Nephron progenitor cell (in vitro differentiated cells): Measurements from ENCODE around the gene GRAMD1A.

ENCODE experiments used
- DNase-seq: peaks from one replicate; pipeline ENCODE4 v3.0.0; 2021
- H3K27ac Mint-ChIP-seq: 2 replicates; pipeline ENCODE4 v1.8.0; 2021; ENCODE audit warnings: mild to moderate bottlenecking, moderate library complexity, mixed read lengths
- H3K27me3 Mint-ChIP-seq: 2 replicates; pipeline ENCODE4 v1.8.0; 2021; ENCODE audit warnings: mild to moderate bottlenecking, low read depth, mixed read lengths; ENCODE audit not compliant: poor library complexity
- H3K36me3 Mint-ChIP-seq: 2 replicates; pipeline ENCODE4 v1.8.0; 2021; ENCODE audit warnings: low read depth, mixed read lengths
- H3K4me1 Mint-ChIP-seq: 2 replicates; pipeline ENCODE4 v1.8.0; 2021; ENCODE audit warnings: mixed read lengths
- H3K4me3 Mint-ChIP-seq: 2 replicates; pipeline ENCODE4 v1.8.0; 2021; ENCODE audit warnings: mild to moderate bottlenecking, moderate library complexity, mixed read lengths
- H3K9me3 Mint-ChIP-seq: 2 replicates; pipeline ENCODE4 v1.8.0; 2021; ENCODE audit warnings: mild to moderate bottlenecking, moderate library complexity, mixed read lengths
- CTCF ChIP-seq: fragments of 200-600 bp; sonication (generic); IDR thresholded peaks from 2 replicates; pipeline ENCODE4 v1.5.0; 2021; ENCODE audit warnings: antibody characterized with exemption

The GRAMD1A gene

GRCh38 chr19:35063940-35064818 lies 64.1 kb downstream of the GRAMD1A start:
- no peak for DNase-seq
- Mint-ChIP-seq H3K4me1 (peaks cover 22% of the 10 kb centered on the region), H3K9me3 (no peaks in the 10 kb centered on the region), H3K4me3 (no peak overlapping the region), H3K36me3 (no peaks in the 10 kb centered on the region), H3K27me3 (peaks cover 24% of the 10 kb centered on the region), H3K27ac (no peak overlapping the region)
- TF ChIP-seq CTCF: no peak

- Mint-ChIP-seq H3K27ac (no peak overlapping the region), H3K9me3 (peaks cover 2% of the 10 kb centered on the region), H3K4me3 (no peak overlapping the region), H3K36me3 (no peaks in the 10 kb centered on the region), H3K27me3 (peaks cover 24% of the 10 kb centered on the region), H3K4me1 (peaks cover 25% of the 10 kb centered on the region)
- DNase-seq: no peak
- TF ChIP-seq CTCF: no peak
These were observed 65.5 kb downstream of the GRAMD1A start for GRCh38 chr19:35065574-35065973.

GRCh38 chr19:35066121-35066520 lies 66.0 kb downstream of the GRAMD1A start:
- TF ChIP-seq CTCF: no peak
- H3K9me3 Mint-ChIP-seq: peaks cover 3% of the 10 kb centered on the region

GRCh38 chr19:35066691-35067563 lies 66.8 kb downstream of the GRAMD1A start:
- no peaks in the 10 kb centered on the region for H3K36me3 Mint-ChIP-seq
- peak; percentile 91 for DNase-seq
- peaks cover 24% of the 10 kb centered on the region for H3K27me3 Mint-ChIP-seq
- no peak overlapping the region for H3K27ac Mint-ChIP-seq
- peak; percentile 81 for TF ChIP-seq CTCF
- no peak overlapping the region for H3K4me3 Mint-ChIP-seq
- H3K4me1 Mint-ChIP-seq: peaks cover 25% of the 10 kb centered on the region
- H3K9me3 Mint-ChIP-seq: peaks cover 3% of the 10 kb centered on the region

More at GRCh38 chr19:35066121-35066520, 66.0 kb downstream of the GRAMD1A start:
- H3K4me3 Mint-ChIP-seq: no peak overlapping the region
- no peaks in the 10 kb centered on the region for H3K36me3 Mint-ChIP-seq
- H3K27ac Mint-ChIP-seq: no peak overlapping the region
- peaks cover 24% of the 10 kb centered on the region for H3K27me3 Mint-ChIP-seq
- no peak for DNase-seq
- H3K4me1 Mint-ChIP-seq: peaks cover 25% of the 10 kb centered on the region

GRCh38 chr19:35068941-35069634 lies 69.0 kb downstream of the GRAMD1A start:
- peaks cover 25% of the 10 kb centered on the region for H3K4me1 Mint-ChIP-seq
- peak overlapping the region; percentile 92 for H3K27ac Mint-ChIP-seq
- peaks cover 3% of the 10 kb centered on the region for H3K9me3 Mint-ChIP-seq
- H3K36me3 Mint-ChIP-seq: no peaks in the 10 kb centered on the region
- peak overlapping the region; percentile 61 for H3K4me3 Mint-ChIP-seq
- H3K27me3 Mint-ChIP-seq: peaks cover 19% of the 10 kb centered on the region
- no peak for TF ChIP-seq CTCF
- no peak for DNase-seq
